ENCODE measurements around the gene NFATC1. TPM values are rescaled to one million over a fixed set of nuclear protein-coding genes. Genes with fewer than 3 reads are reported as not detected.
"Not testable (repeated sequence)": the region's sequence is repeated elsewhere in the genome, so short reads cannot be mapped to it uniquely, and the experiment has no call there.

Gene NFATC1
- total and polyA plus RNA-seq, 2 experiments from 2014 or later: 4.2 to 11.3 TPM

DNA sequence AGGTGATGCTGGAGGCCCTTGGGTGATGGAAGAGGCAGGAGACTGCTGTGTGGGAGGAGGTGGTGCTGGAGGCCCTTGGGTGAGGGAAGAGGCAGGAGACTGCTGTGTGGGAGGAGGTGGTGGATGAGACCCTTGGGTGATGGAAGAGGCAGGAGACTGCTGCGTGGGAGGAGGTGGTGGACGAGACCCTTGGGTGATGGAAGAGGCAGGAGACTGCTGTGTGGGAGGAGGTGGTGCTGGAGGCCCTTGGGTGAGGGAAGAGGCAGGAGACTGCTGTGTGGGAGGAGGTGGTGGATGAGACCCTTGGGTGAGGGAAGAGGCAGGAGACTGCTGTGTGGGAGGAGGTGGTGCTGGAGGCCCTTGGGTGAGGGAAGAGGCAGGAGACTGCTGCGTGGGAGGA, 109.7 kb downstream of the NFATC1 start:
- H4K20me1 ChIP-seq (ENCODE audit: insufficient read depth, poor library complexity, severe bottlenecking); H3K4me2 ChIP-seq; H3K4me3 ChIP-seq; H3K27me3 ChIP-seq; H2AFZ ChIP-seq; H3K79me2 ChIP-seq; DNase-seq (ENCODE audit: low spot score); H3K9me3 ChIP-seq (ENCODE audit: low read depth); H3K9me2 ChIP-seq (replicated peaks; ENCODE audit: insufficient read depth); H3K27ac ChIP-seq; H3K36me3 ChIP-seq (replicated peaks; ENCODE audit: insufficient read depth, low read depth): not testable (repeated sequence)
- 80% methylated on average over 1 of the region's 3 CpGs for WGBS (ENCODE audit: low lambda C conversion rate, missing lambda C conversion rate)
- peaks cover 12% of the 10 kb centered on the region for H3K4me1 ChIP-seq (ENCODE audit: insufficient read depth)

DNA sequence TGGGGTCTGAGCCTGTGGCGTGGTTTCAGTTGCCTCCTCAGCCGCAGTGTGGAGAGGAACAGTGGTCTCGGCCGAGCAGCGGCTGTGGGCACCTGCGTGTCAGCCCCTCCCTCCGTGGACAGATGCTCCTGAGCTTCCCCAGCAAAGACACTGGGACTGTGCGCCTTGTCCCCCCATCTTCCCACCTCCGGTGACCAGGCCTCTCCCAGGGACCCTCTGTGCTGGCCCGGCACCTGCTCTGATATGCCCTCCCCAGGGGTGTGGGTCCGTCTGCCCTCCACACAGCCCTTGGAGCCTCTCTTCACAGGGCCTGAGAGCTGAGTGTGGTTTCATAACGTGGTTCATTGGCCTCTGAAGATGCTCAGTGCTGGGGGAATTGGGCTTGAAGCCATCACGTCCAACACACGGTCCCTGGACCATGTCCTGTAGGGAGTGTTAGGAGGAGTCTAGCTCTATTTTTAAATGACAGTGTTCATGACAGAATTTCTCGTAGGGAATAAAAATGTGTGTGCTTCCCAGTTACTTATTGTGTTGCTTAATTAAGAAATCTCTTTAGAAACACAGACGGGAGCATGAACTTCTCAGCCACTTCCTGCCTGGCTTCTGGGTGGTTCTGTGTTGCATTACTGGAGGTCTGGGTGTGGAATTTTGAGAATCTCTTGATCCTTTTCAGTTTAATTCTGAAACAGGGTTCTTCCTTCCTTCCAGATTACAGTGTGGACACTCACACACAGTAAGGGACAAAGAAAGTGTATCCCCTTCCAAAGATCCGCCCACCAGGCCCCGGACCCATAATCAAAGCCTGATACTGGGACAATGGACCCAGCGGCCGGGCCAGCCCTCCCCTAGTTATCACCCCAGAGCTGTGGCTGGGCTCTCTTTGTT, 110.7 kb downstream of the NFATC1 start:
- no peak overlapping the region for H3K4me3 ChIP-seq
- H3K27me3 ChIP-seq: peaks cover 4% of the 10 kb centered on the region
- H3K36me3 ChIP-seq (replicated peaks; ENCODE audit: insufficient read depth, low read depth): no peaks in the 10 kb centered on the region
- no peaks in the 10 kb centered on the region for H3K9me2 ChIP-seq (replicated peaks; ENCODE audit: insufficient read depth)
- no peak overlapping the region for H2AFZ ChIP-seq
- TF ChIP-seq EZH2 (IDR thresholded peaks at IDR 0.05; ENCODE audit: borderline replicate concordance) (no peak), EZH2phosphoT487 (IDR thresholded peaks at IDR 0.05; ENCODE audit: low read depth, severe bottlenecking, unreplicated experiment) (no peak)
- TF ChIP-seq, protein P1, sequence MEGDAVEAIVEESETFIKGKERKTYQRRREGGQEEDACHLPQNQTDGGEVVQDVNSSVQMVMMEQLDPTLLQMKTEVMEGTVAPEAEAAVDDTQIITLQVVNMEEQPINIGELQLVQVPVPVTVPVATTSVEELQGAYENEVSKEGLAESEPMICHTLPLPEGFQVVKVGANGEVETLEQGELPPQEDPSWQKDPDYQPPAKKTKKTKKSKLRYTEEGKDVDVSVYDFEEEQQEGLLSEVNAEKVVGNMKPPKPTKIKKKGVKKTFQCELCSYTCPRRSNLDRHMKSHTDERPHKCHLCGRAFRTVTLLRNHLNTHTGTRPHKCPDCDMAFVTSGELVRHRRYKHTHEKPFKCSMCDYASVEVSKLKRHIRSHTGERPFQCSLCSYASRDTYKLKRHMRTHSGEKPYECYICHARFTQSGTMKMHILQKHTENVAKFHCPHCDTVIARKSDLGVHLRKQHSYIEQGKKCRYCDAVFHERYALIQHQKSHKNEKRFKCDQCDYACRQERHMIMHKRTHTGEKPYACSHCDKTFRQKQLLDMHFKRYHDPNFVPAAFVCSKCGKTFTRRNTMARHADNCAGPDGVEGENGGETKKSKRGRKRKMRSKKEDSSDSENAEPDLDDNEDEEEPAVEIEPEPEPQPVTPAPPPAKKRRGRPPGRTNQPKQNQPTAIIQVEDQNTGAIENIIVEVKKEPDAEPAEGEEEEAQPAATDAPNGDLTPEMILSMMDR (IDR thresholded peaks at IDR 0.05; ENCODE audit: poor library complexity): no peak
- no peaks in the 10 kb centered on the region for H4K20me1 ChIP-seq (ENCODE audit: insufficient read depth, poor library complexity, severe bottlenecking)
- H3K4me1 ChIP-seq (ENCODE audit: insufficient read depth): peaks cover 12% of the 10 kb centered on the region
- peak overlapping the region; percentile 63 for H3K27ac ChIP-seq
- no peak for DNase-seq (ENCODE audit: low spot score)
- H3K9me3 ChIP-seq (ENCODE audit: low read depth): no peaks in the 10 kb centered on the region
- WGBS (ENCODE audit: low lambda C conversion rate, missing lambda C conversion rate): 81% methylated on average over 20 of the region's 20 CpGs
- peak overlapping the region; percentile 71 for H3K4me2 ChIP-seq
- H3K79me2 ChIP-seq: no peaks in the 10 kb centered on the region

DNA sequence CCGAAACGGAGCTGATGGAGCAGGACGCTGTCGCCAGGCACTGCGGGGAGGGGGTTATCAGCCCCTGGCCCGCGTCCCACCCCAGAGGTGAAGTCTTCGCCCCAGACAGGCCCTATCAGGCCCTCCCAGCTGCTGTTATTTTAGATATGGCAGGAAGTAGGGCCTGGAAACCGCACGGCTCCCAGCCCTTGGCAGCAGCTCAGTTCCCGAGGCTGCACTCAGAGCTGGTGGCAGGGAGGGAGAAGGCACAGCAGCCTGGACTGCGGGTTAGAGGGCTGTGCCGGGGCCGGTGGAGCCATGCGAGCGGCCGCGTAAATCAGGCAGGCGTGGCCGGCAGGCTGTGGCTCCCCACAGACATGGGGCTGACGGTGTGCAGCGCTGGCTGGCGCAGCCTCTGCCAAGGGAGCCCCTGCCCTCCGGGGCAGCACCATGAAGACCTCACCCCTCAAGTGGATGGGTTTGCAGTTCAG, 111.4 kb downstream of the NFATC1 start:
- Histone ChIP-seq H3K4me1 (ENCODE audit: insufficient read depth) (peaks cover 12% of the 10 kb centered on the region), H3K79me2 (no peaks in the 10 kb centered on the region), H3K9me3 (ENCODE audit: low read depth) (no peaks in the 10 kb centered on the region), H3K27ac (peak overlapping the region; percentile 63), H2AFZ (no peak overlapping the region), H3K4me3 (no peak overlapping the region), H3K9me2 (replicated peaks; ENCODE audit: insufficient read depth) (no peaks in the 10 kb centered on the region), H3K36me3 (replicated peaks; ENCODE audit: insufficient read depth, low read depth) (no peaks in the 10 kb centered on the region), H3K27me3 (peaks cover 4% of the 10 kb centered on the region), H3K4me2 (peak overlapping the region; percentile 71), H4K20me1 (ENCODE audit: insufficient read depth, poor library complexity, severe bottlenecking) (no peaks in the 10 kb centered on the region)
- TF ChIP-seq EZH2 (IDR thresholded peaks at IDR 0.05; ENCODE audit: borderline replicate concordance) (no peak), EZH2phosphoT487 (IDR thresholded peaks at IDR 0.05; ENCODE audit: low read depth, severe bottlenecking, unreplicated experiment) (no peak)
- TF ChIP-seq, protein P1 (IDR thresholded peaks at IDR 0.05; ENCODE audit: poor library complexity): no peak
- WGBS (ENCODE audit: low lambda C conversion rate, missing lambda C conversion rate): 63% methylated on average over 23 of the region's 24 CpGs
- DNase-seq (ENCODE audit: low spot score): no peak
